SK-N-MC (cell line): Measurements from ENCODE around the gene OSBPL10.

Experiments
- EZH2 ChIP-seq: fragments of 200-600 bp; sonication (generic); IDR thresholded peaks from one replicate; pipeline ENCODE4 v1.6.1; 2017; ENCODE audit warnings: antibody characterized with exemption
- POLR2AphosphoS5 ChIP-seq: IDR thresholded peaks from 2 replicates; pipeline ENCODE4 v1.6.1; 2012; ENCODE audit warnings: mild to moderate bottlenecking, low read depth, low read length, borderline replicate concordance

DNA sequence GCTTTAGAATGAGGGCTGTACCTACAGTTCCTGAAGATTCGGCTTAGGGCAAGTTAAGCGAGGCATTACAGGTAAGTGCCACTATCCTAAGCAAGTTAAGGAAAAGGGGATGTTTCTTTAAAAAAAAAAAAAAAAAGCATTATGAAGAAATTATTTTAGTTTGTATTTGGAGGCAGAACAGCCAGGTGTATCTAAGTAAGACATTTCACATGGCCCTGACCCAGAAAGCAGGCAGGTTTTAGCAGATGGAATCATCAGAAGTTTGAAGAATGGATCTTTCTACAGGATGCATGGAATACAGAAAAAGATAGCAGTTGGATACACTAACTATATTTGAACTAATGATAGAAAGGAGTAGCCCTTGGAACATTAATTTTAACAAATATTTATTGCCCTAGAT, 105.6 kb downstream of the OSBPL10 start:
- TF ChIP-seq POLR2AphosphoS5 (no peak), EZH2 (no peak)
